LoVo (cell line): ENCODE data around the gene MYO1B.

Source experiments
- DNase-seq: peaks from one replicate; pipeline ENCODE4 v3.0.0-alpha.2; 2016; ENCODE audit warnings: low spot score

The MYO1B gene

GRCh38 chr2:191298306-191298705, 53.1 kb downstream of the MYO1B start:
- no peak for DNase-seq

- DNase-seq = no peak
These were observed 53.8 kb downstream of the MYO1B start for GRCh38 chr2:191299010-191299409.

DNA sequence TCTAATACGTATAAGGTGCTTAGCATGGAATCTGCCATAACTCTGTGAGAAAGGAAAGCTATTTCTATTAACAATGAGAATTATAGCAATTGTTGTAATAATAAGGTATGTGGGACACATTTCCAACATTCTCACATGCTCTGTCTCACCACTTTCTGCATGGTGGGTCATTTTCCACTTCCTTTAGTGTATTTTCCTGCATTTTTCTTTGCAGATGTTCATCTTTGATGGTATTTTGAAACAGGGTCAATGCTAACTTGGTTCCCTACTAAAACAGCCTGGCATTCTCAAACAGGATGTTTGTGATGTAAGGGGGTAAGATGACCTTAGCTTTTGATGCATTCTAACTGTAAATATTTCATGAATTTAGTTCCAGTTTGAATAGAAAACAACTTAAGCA, 54.7 kb downstream of the MYO1B start:
- no peak for DNase-seq

- DNase-seq = no peak
These were observed 56.8 kb downstream of the MYO1B start for GRCh38 chr2:191301971-191302370.

DNA sequence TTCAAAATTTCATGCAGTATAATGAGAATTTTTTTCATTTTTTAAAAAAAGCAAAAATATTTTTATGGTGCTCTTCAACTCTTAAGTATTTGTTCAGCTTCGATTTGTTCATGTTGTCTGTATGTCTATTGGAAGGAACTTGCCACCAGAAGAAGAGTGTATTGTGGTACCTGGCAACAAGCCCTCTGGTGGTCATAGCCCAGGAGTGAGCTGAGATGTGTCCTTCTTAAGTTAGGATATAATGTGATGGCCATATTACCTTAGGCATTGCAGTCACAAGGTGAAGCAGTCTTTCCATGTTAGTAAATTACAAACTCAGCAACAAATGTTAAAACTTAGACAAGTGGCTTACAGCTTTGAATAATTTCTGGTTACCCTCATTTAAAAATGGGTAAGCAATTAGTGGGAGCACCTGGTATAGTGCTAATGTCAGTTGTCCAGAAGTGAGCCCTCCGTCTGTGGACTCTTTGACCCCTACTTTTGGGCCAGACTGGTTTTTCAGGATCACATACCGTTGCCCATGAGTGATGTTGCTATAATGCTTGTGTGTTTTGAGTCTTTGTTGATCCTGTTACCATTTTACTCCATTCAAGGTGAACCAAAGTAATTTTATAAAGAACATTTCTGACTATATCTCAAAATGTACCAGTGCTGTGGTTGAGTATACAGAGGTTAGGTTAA, 57.4 kb downstream of the MYO1B start:
- no peak for DNase-seq

GRCh38 chr2:191303140-191304005, 58.2 kb downstream of the MYO1B start:
- no peak for DNase-seq

GRCh38 chr2:191304939-191305875, 60.0 kb downstream of the MYO1B start:
- no peak for DNase-seq

DNA sequence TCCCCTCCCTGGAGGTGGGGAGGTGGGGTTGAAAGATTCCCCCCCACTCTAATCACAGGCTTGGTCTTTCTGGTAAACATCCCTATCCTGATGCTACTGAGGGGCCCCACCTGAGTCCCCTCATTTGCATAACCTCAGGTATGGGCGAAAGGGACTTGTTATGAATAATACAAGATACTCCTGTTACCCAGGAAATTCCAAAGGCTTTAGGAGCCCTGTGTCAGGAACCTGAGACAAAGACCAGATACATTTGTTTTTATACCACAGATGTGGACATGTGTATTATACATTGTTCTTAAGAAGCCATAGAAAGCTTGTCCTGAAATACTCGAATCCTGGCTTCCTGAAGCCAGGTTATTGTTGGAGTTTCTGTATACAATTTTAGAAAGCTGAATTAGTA, 62.8 kb downstream of the MYO1B start:
- no peak for DNase-seq

DNA sequence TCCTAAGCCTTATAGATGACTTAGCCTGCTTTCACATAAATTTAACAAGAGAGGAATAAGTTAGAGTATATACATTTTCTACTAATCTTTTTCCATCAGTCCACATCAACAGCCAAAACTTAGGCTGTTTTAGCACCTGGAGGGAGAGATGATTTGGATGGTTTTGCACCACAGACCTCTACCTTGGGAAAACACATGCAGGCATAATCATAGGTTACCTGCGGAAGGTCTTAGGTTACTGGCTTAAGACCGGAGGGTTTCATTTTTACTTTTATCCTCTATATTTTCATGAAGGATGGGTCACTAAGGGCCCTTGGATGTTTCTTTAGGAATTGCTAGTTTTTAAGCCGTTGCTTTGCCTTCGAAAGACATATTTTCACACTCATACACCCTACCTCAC, 66.0 kb downstream of the MYO1B start:
- no peak for DNase-seq

DNA sequence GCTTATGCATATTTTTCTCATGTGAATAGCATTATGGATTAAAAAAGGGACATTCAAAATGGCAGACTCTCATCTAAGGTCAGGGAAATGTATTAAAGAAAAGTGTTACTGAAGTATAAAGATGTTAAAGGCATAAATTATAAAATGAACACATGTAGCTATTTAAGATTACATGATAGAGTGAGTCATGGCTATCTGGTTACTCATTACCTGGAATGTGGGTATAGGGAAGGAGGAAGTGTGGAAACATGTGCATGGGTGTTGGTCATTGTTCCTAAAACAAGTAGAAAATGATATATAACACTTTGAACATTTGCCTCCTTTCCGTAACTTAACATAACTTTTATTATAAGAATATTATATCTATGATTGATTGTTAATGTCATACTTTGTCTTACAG, 66.4 kb downstream of the MYO1B start:
- peak; percentile 80 for DNase-seq

DNA sequence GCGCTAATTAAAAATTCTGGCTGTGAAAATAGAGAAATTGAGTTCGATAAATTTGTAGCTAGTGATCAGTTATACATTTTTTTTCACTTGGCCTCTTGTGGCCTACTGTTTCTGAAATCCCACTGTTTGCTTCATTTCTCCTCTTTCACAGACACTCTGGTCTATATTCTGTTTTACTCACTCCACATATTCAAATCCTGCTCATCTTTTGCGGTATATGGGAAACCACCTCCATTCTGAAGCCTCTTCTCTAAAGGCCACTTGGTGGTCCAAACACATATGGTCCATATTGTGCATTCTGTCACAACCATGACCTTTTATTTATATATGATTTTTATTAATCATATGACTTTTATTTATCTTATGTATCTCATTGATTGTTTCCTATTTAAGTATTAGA, 67.0 kb downstream of the MYO1B start:
- no peak for DNase-seq

GRCh38 chr2:191312662-191313061, 67.5 kb downstream of the MYO1B start:
- DNase-seq = no peak

DNA sequence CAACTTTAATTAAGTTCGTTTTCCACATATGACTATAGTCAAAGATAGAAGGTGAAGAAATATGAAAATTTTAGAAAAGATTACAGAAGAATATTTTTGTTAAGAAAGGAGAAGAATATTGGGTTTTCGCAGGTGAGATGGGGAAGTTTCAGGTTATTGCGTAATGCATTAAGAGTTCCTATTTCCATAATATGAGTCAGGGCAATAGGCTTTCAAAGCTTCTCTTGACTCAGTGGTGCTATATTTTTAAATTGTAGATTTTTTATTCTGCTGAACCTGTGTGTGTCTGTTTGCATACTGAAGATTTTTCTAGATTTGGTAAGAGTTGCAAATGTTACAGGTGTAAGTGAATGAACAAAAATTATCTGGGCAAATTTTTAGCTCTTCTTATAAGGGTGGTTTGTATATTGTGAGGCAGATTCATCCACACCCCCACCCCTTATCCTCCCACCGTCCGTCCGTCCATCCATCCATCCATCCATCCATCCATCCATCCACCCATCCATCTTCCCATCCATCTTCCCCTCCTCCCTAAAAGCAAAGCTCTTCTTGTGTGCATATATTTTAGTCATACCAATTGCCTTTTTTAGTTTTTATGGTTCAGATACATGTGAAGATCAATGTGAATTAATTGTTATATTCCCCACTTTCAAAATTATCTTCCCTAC, 69.6 kb downstream of the MYO1B start:
- DNase-seq = no peak

- DNase-seq = no peak
These were observed 70.2 kb downstream of the MYO1B start for GRCh38 chr2:191315365-191315752.

GRCh38 chr2:191316246-191316994, 71.2 kb downstream of the MYO1B start:
- DNase-seq = no peak

GRCh38 chr2:191318037-191318728, 73.0 kb downstream of the MYO1B start:
- DNase-seq = no peak

GRCh38 chr2:191318729-191319078, 73.5 kb downstream of the MYO1B start:
- DNase-seq = peak; percentile 57

GRCh38 chr2:191319186-191319585, 74.0 kb downstream of the MYO1B start:
- DNase-seq = no peak

GRCh38 chr2:191320881-191321280, 75.7 kb downstream of the MYO1B start:
- no peak for DNase-seq

- no peak for DNase-seq
These were observed 76.9 kb downstream of the MYO1B start for GRCh38 chr2:191321861-191322662.
